Stimulated activated CD8-positive, alpha-beta memory T cell treated with anti-CD3 and anti-CD28 coated beads, Interleukin-2, amount 100 ng/mL, for 1 hour (primary cell): ENCODE results near the gene TSHR.
"Not testable (repeated sequence)": the region's sequence is repeated elsewhere in the genome, so short reads cannot be mapped to it uniquely, and the experiment has no call there.

Source experiments
- DNase-seq, 2 donors: peaks; one replicate each; pipeline ENCODE4 v3.0.0-alpha.2; 2020; ENCODE audit warnings: low read depth in 2 of 2

The TSHR gene

GRCh38 chr14:80955416-80955941, at the start of gene TSHR:
TSHR (plus strand) TSS chr14:80955621; CDS start chr14:80955681, 60 bp downstream.
- DNase-seq: no peak

GRCh38 chr14:80906336-80906735, 49.1 kb upstream of the TSHR start:
- no peak for DNase-seq

- no peak for DNase-seq
Observed at GRCh38 chr14:80906946-80907345, 48.5 kb upstream of the TSHR start.

- DNase-seq: not testable (repeated sequence)
Observed at GRCh38 chr14:80912013-80912412, 43.4 kb upstream of the TSHR start.

- DNase-seq: no peak
Observed at GRCh38 chr14:80919622-80920021, 35.8 kb upstream of the TSHR start.

- no peak for DNase-seq
Observed at GRCh38 chr14:80923368-80923767, 32.1 kb upstream of the TSHR start.

- DNase-seq: no peak
Observed at GRCh38 chr14:80924365-80925103, 30.9 kb upstream of the TSHR start.

GRCh38 chr14:80926397-80927082, 28.9 kb upstream of the TSHR start:
- DNase-seq: no peak

- DNase-seq: no peak
Observed at GRCh38 chr14:80927083-80927989, 28.1 kb upstream of the TSHR start.

GRCh38 chr14:80930095-80930494, 25.3 kb upstream of the TSHR start:
- no peak for DNase-seq

GRCh38 chr14:80930836-80931389, 24.5 kb upstream of the TSHR start:
- peak in 1 of 2 donors; percentile 9 for DNase-seq

- DNase-seq: no peak
Observed at GRCh38 chr14:80933282-80933681, 22.1 kb upstream of the TSHR start.

- no peak for DNase-seq
Observed at GRCh38 chr14:80933686-80934085, 21.7 kb upstream of the TSHR start.

- DNase-seq: no peak
Observed at GRCh38 chr14:80940146-80940545, 15.3 kb upstream of the TSHR start.

- peak; percentile 57 to 58 for DNase-seq
Observed at GRCh38 chr14:80941241-80942185, 13.9 kb upstream of the TSHR start, which contains the start of gene CEP128. CEP128 (minus strand) TSS chr14:80941738.

- no peak for DNase-seq
Observed at GRCh38 chr14:80942191-80942600, 13.2 kb upstream of the TSHR start.

GRCh38 chr14:80944861-80945617, 10.4 kb upstream of the TSHR start:
- no peak for DNase-seq

- no peak for DNase-seq
Observed at GRCh38 chr14:80946187-80946586, 9.2 kb upstream of the TSHR start.

- DNase-seq: no peak
Observed at GRCh38 chr14:80946797-80947196, 8.6 kb upstream of the TSHR start.

- DNase-seq: no peak
Observed at GRCh38 chr14:80948291-80948690, 7.1 kb upstream of the TSHR start.
